MM.1S (cell line): ENCODE results near the gene LTBP1.
A peak's percentile ranks its signal among the peaks of the same experiment; 100 is the strongest.

Experiments used
- DNase-seq: peaks from one replicate; pipeline ENCODE4 v3.0.0-alpha.2; 2015
- H2AFZ ChIP-seq: fragments of 300-600 bp; sonication (generic); 2 replicates; pipeline ENCODE4 v1.6.0; 2016; ENCODE audit warnings: antibody characterized with exemption, low read length
- H3F3A ChIP-seq: fragments of 300-600 bp; sonication (generic); 2 replicates; pipeline ENCODE4 v1.6.1; 2016; ENCODE audit warnings: mild to moderate bottlenecking, antibody characterized with exemption, low read length, moderate library complexity, mixed read lengths; ENCODE audit not compliant: insufficient read depth
- H3K27ac ChIP-seq: fragments of 300-600 bp; sonication (generic); 2 replicates; pipeline ENCODE4 v1.5.1; 2016; ENCODE audit warnings: mild to moderate bottlenecking, low read length
- H3K27me3 ChIP-seq: fragments of 300-600 bp; sonication (generic); replicated peaks from 2 replicates; pipeline ENCODE4 v1.6.0; 2016; ENCODE audit warnings: low read length; ENCODE audit not compliant: insufficient read depth
- H3K36me3 ChIP-seq: fragments of 300-600 bp; sonication (generic); replicated peaks from 2 replicates; pipeline ENCODE4 v1.6.1; 2016; ENCODE audit warnings: mild to moderate bottlenecking, low read length, mixed read lengths; ENCODE audit not compliant: insufficient read depth
- H3K4me1 ChIP-seq: fragments of 300-600 bp; sonication (generic); 2 replicates; pipeline ENCODE4 v1.6.1; 2016; ENCODE audit warnings: low read length, mixed read lengths
- H3K4me2 ChIP-seq: fragments of 300-600 bp; sonication (generic); 2 replicates; pipeline ENCODE4 v1.6.0; 2016; ENCODE audit warnings: low read depth, low read length
- H3K4me3 ChIP-seq: fragments of 300-600 bp; sonication (generic); 2 replicates; pipeline ENCODE4 v1.5.1; 2016; ENCODE audit warnings: low read length, mixed read lengths
- H3K79me2 ChIP-seq: fragments of 300-600 bp; sonication (generic); 2 replicates; pipeline ENCODE4 v1.6.1; 2016; ENCODE audit warnings: mixed run types, low read length, mixed read lengths
- H3K9ac ChIP-seq: fragments of 300-600 bp; sonication (generic); 2 replicates; pipeline ENCODE4 v1.6.1; 2016; ENCODE audit warnings: low read length, mixed read lengths
- H3K9me2 ChIP-seq: fragments of 300-600 bp; sonication (generic); replicated peaks from 2 replicates; pipeline ENCODE4 v1.6.1; 2016; ENCODE audit warnings: mild to moderate bottlenecking, low read length, mixed read lengths; ENCODE audit not compliant: insufficient read depth
- H3K9me3 ChIP-seq: fragments of 300-600 bp; sonication (generic); replicated peaks from 2 replicates; pipeline ENCODE4 v1.6.1; 2016; ENCODE audit warnings: mild to moderate bottlenecking, low read length, mixed read lengths; ENCODE audit not compliant: insufficient read depth
- H4K20me1 ChIP-seq: fragments of 300-600 bp; sonication (generic); 2 replicates; pipeline ENCODE4 v1.6.1; 2016; ENCODE audit warnings: mild to moderate bottlenecking, low read length, moderate library complexity, mixed read lengths; ENCODE audit not compliant: insufficient read depth
- EZH2 ChIP-seq: fragments of 300-600 bp; sonication (generic); optimal IDR thresholded peaks from 2 replicates; pipeline ENCODE3; 2017; ENCODE audit warnings: low read depth, mild to moderate bottlenecking, antibody characterized with exemption, low read length, mixed read lengths
- EZH2phosphoT487 ChIP-seq: fragments of 300-600 bp; sonication (generic); IDR thresholded peaks from 2 replicates; pipeline ENCODE4 v1.6.1; 2018; ENCODE audit warnings: antibody characterized with exemption, low read length
- TF ChIP-seq, protein P1 (sequence below): fragments of 300-600 bp; sonication (generic); IDR thresholded peaks from 2 replicates; pipeline ENCODE4 v1.5.1; 2016; ENCODE audit warnings: antibody characterized with exemption, low read length, mixed read lengths

Gene LTBP1

DNA sequence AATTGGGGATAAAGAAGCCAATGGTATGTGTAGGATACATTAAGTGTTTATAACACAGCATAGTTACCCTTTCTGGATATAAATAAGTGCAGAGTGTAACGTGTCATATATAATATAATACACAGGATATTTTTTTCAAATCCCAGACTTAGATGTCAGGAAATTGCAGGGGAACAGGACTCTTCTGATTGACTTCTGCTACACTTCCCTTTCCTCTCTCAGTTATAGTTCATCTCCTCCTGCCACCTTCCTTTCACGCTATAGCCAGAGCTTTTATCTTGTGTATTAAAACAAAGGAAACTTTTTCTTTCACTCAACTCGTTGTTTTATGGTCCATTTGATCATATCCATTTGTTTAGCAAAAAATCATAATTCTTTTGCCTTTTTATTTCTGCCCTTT lies 371.7 kb downstream of the LTBP1 start:
- Histone ChIP-seq H3K36me3 (no peaks in the 10 kb centered on the region), H3F3A (no peaks in the 10 kb centered on the region), H3K79me2 (no peaks in the 10 kb centered on the region), H3K4me1 (no peaks in the 10 kb centered on the region), H3K27me3 (no peaks in the 10 kb centered on the region), H3K4me2 (no peak overlapping the region), H3K9ac (no peak overlapping the region), H3K9me3 (no peaks in the 10 kb centered on the region), H2AFZ (no peak overlapping the region), H3K27ac (no peak overlapping the region), H4K20me1 (no peaks in the 10 kb centered on the region), H3K4me3 (no peak overlapping the region), H3K9me2 (no peaks in the 10 kb centered on the region)
- no peak for DNase-seq
- TF ChIP-seq, protein P1, sequence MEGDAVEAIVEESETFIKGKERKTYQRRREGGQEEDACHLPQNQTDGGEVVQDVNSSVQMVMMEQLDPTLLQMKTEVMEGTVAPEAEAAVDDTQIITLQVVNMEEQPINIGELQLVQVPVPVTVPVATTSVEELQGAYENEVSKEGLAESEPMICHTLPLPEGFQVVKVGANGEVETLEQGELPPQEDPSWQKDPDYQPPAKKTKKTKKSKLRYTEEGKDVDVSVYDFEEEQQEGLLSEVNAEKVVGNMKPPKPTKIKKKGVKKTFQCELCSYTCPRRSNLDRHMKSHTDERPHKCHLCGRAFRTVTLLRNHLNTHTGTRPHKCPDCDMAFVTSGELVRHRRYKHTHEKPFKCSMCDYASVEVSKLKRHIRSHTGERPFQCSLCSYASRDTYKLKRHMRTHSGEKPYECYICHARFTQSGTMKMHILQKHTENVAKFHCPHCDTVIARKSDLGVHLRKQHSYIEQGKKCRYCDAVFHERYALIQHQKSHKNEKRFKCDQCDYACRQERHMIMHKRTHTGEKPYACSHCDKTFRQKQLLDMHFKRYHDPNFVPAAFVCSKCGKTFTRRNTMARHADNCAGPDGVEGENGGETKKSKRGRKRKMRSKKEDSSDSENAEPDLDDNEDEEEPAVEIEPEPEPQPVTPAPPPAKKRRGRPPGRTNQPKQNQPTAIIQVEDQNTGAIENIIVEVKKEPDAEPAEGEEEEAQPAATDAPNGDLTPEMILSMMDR = no peak
- TF ChIP-seq EZH2phosphoT487 (no peak), EZH2 (no peak)

DNA sequence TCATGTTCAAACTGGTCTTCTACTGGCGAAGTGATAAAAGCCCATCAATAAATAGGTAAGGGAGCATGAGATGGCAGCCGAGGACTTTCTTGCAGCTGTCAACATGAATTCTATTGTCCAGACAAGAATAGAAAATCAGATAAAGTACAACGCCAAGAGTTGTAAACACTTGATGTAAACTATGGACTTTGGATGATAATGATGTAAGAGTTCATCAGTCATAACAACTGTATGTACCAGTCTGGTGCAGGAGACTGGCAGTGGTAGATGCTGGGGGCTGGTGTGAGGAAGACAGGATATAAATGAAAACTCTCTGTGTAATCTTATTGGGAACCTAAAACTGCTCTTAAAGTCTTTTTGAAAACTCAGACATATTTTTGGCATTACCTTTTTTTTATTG lies 373.8 kb downstream of the LTBP1 start:
- Histone ChIP-seq H2AFZ (no peak overlapping the region), H4K20me1 (no peaks in the 10 kb centered on the region), H3K9ac (no peak overlapping the region), H3K79me2 (no peaks in the 10 kb centered on the region), H3K4me2 (no peak overlapping the region), H3K36me3 (no peaks in the 10 kb centered on the region), H3F3A (no peaks in the 10 kb centered on the region), H3K27me3 (no peaks in the 10 kb centered on the region), H3K4me3 (no peak overlapping the region), H3K9me2 (no peaks in the 10 kb centered on the region), H3K27ac (no peak overlapping the region), H3K9me3 (no peaks in the 10 kb centered on the region), H3K4me1 (no peaks in the 10 kb centered on the region)
- TF ChIP-seq, protein P1 = no peak
- no peak for TF ChIP-seq EZH2phosphoT487
- no peak for TF ChIP-seq EZH2
- DNase-seq = no peak

DNA sequence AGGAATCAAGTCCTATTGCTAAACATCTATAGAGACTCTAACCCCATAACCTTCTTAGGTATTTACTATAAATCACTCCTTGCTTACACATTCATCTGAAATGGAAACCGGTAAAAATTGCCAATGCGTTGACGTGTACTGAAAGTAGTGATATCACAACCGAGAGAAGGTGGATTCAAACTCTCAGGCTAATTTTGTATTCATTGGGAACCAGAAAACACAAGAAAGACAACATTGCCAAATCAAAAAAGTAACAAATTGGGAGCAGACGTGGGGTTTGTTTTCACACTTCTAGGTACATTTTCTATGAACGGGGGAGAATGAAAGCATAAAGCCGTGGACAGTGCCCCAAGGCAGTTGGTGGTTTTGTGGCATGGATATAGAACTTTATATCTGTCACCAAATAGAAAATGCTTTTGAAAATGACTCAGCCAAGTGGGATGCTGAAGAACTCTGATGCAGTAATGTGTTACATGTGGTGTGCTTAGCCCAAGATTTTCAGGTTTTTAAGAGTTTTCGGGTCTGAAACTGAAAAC lies 374.6 kb downstream of the LTBP1 start:
- Histone ChIP-seq H3K27me3 (no peaks in the 10 kb centered on the region), H3K9ac (no peak overlapping the region; the same call in 1 of the 2 replicates), H3K4me2 (peak overlapping the region; percentile 15; the same call in 1 of the 2 replicates), H3K9me2 (no peaks in the 10 kb centered on the region), H3K27ac (peak overlapping the region; percentile 23; the same call in 1 of the 2 replicates), H3K9me3 (no peaks in the 10 kb centered on the region), H3K36me3 (no peaks in the 10 kb centered on the region), H2AFZ (no peak overlapping the region), H3F3A (no peaks in the 10 kb centered on the region), H3K4me1 (no peaks in the 10 kb centered on the region), H3K79me2 (no peaks in the 10 kb centered on the region), H4K20me1 (no peaks in the 10 kb centered on the region), H3K4me3 (no peak overlapping the region)
- DNase-seq = peak; percentile 40
- no peak for TF ChIP-seq EZH2phosphoT487

DNA sequence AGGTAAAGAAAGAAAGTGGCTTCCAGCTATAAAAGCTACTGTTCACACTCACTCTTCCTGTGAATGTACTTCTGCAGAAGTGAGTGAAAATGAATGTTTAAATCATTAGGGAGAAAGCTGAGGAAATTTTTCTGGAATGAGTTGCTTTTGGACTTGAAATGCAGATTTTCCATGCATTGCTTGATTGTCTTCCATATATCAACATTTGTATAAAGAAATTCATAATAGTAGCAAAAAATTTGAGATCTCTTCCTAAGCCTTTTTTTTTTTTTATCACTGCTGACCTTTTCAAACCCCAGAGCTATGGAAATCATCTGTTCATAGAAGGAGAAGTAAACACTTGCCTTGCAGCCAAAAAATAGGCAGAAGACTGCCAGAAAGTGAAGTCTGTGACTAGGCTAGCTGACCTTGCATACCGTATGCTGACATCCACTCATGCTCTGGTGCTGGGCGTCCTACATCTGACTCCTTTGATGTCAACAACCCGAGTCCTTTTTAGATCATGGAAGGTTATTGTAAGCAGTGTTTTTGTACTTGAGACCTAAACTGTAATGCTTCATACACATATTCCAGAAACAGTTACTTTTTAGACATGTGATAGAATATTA lies 375.2 kb downstream of the LTBP1 start:
- Histone ChIP-seq H3K4me2 (peak overlapping the region; percentile 15; the same call in 1 of the 2 replicates), H3F3A (no peaks in the 10 kb centered on the region), H3K27me3 (no peaks in the 10 kb centered on the region), H3K79me2 (no peaks in the 10 kb centered on the region), H2AFZ (no peak overlapping the region), H3K9me3 (no peaks in the 10 kb centered on the region), H3K36me3 (no peaks in the 10 kb centered on the region), H3K4me1 (no peaks in the 10 kb centered on the region), H3K9ac (no peak overlapping the region; the same call in 1 of the 2 replicates), H3K9me2 (no peaks in the 10 kb centered on the region), H3K27ac (peak overlapping the region; percentile 23; the same call in 1 of the 2 replicates), H4K20me1 (no peaks in the 10 kb centered on the region), H3K4me3 (no peak overlapping the region)
- TF ChIP-seq, protein P1 = no peak
- TF ChIP-seq EZH2phosphoT487 (no peak), EZH2 (no peak)
- DNase-seq = no peak
